ENCODE results near the gene EMC9. TPM values are rescaled to one million over a fixed set of nuclear protein-coding genes. Genes with fewer than 3 reads are reported as not detected.

EMC9 gene
- total RNA-seq, 4 donors from 2014 or later = 6.3 to 15.3 (median 10.0) TPM

GRCh38 chr14:24143511-24143910 lies 2.1 kb upstream of the EMC9 start:
- TF ChIP-seq, protein P1, sequence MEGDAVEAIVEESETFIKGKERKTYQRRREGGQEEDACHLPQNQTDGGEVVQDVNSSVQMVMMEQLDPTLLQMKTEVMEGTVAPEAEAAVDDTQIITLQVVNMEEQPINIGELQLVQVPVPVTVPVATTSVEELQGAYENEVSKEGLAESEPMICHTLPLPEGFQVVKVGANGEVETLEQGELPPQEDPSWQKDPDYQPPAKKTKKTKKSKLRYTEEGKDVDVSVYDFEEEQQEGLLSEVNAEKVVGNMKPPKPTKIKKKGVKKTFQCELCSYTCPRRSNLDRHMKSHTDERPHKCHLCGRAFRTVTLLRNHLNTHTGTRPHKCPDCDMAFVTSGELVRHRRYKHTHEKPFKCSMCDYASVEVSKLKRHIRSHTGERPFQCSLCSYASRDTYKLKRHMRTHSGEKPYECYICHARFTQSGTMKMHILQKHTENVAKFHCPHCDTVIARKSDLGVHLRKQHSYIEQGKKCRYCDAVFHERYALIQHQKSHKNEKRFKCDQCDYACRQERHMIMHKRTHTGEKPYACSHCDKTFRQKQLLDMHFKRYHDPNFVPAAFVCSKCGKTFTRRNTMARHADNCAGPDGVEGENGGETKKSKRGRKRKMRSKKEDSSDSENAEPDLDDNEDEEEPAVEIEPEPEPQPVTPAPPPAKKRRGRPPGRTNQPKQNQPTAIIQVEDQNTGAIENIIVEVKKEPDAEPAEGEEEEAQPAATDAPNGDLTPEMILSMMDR (IDR thresholded peaks at IDR 0.05) = no peak
- DNase-seq (ENCODE audit: low spot score) (no peak), ATAC-seq (ENCODE audit: low FRiP score) (no peak)

GRCh38 chr14:24139272-24139934 lies 2.0 kb downstream of the EMC9 start:
- TF ChIP-seq, protein P1 (IDR thresholded peaks at IDR 0.05) = no peak
- DNase-seq (ENCODE audit: low spot score) (no peak), ATAC-seq (ENCODE audit: low FRiP score) (no peak)

DNA sequence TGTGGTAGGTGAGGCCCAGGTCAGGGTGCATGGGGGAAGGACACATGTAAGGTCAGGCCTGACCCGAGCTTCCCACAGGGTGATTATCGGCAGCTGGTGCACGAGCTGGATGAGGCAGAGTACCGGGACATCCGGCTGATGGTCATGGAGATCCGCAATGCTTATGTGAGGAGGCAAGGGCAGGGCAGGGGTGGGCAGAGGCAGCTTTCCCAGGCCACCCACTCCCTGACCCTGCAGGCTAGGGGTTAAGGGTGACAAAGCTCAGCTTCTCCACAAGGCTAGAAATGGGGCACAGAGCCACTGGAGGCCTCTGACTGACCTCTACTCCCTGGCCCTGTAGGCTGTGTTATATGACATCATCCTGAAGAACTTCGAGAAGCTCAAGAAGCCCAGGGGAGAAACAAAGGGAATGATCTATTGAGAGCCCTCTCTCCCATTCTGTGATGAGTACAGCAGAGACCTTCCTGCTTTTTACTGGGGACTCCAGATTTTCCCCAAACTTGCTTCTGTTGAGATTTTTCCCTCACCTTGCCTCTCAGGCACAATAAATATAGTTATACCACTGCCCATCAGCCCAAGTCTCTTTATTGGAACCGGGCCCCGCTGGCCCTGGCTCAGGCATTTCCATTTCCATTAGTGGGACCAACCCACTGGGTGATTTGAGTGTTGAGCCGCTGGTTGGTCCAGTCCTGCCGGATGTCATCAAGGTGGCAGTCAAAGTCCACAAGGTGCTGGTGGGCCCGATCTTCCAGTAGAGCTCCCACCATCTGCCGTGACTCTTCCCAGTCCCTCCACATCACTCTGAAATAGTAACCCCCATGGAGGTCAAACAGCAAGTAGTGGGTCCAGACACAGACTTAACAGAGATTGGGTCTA lies 2.8 kb downstream of the EMC9 start:
- ATAC-seq (ENCODE audit: low FRiP score) (no peak), DNase-seq (ENCODE audit: low spot score) (no peak)
- TF ChIP-seq, protein P1 (IDR thresholded peaks at IDR 0.05) = no peak

DNA sequence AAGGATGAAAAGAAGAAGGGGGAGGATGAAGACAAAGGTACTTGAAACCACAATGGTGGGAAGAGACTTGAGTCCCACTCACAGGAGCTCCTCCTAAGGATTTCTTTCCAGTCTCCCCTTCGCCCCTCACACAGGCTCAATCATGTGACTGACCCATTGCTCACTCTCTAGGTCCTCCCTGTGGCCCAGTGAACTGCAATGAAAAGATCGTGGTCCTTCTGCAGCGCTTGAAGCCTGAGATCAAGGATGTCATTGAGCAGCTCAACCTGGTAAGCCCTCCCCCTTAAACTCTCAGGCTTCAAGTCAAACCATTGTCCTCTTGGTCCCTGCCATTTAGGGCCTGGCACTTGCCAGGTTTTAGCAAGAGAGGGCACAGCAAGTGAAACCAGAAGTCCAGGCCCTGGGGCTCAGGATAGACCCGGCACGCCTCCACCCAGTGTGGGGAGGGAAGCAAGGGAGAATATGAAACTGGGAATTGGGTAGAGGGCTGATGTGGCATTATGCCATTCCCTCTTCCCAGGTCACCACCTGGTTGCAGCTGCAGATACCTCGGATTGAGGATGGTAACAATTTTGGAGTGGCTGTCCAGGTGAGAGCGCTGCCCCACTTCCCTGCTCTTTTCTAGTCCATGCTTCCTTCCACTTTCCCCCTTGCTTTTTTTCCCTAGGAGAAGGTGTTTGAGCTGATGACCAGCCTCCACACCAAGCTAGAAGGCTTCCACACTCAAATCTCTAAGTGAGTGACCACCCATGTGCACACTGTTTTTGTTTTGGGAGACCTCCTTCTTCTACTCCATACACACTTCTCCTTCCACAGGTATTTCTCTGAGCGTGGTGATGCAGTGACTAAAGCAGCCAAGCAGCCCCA lies 3.6 kb downstream of the EMC9 start:
- DNase-seq (ENCODE audit: low spot score) = no peak
- ATAC-seq (ENCODE audit: low FRiP score) = no peak
- TF ChIP-seq, protein P1 (IDR thresholded peaks at IDR 0.05) = no peak

DNA sequence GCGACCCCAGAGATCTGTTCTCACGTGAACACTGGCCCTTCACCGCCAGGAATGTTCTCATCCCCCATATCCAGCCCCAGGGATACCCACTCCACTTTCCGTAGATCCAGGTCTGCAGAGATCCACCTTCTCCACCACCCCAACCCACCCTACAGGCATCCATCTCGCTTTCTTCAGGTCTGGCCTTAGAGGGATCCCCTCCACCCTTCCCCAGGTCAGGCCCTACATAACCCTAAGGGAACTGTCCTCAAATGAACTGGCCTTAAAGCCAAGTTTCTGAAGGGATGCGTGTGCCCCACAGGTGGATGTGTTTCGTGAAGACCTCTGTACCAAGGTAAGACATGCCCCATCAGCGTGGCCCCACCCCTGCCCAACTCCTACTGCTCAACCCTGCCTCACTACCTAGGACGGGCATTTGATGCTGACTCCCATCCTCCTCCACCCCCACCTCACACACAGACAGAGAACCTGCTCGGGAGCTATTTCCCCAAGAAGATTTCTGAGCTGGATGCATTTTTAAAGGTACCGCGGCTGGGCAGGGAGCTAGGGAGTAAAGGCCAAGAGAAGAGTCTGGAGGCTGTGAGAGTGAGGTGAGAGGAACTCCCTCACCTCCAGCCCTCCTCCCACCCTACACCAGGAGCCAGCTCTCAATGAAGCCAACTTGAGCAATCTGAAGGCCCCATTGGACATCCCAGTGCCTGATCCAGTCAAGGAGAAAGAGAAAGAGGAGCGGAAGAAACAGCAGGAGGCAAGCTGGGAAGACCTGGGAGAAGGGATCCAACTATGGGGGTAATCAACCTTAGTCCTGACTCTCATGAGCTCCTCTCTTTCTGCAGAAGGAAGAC lies 4.5 kb downstream of the EMC9 start:
- no peak for DNase-seq (ENCODE audit: low spot score)
- TF ChIP-seq, protein P1 (IDR thresholded peaks at IDR 0.05) = no peak
- ATAC-seq (ENCODE audit: low FRiP score) = no peak
